ENCODE results near the gene PPBP. TPM values are rescaled to one million over a fixed set of nuclear protein-coding genes. Genes with fewer than 3 reads are reported as not detected.

Gene PPBP
- total RNA-seq, 3 donors from 2014 or later (not counting 1 experiment from before 2014, with no cell fraction given): 16.8 to 171 (median 56.9) TPM

DNA sequence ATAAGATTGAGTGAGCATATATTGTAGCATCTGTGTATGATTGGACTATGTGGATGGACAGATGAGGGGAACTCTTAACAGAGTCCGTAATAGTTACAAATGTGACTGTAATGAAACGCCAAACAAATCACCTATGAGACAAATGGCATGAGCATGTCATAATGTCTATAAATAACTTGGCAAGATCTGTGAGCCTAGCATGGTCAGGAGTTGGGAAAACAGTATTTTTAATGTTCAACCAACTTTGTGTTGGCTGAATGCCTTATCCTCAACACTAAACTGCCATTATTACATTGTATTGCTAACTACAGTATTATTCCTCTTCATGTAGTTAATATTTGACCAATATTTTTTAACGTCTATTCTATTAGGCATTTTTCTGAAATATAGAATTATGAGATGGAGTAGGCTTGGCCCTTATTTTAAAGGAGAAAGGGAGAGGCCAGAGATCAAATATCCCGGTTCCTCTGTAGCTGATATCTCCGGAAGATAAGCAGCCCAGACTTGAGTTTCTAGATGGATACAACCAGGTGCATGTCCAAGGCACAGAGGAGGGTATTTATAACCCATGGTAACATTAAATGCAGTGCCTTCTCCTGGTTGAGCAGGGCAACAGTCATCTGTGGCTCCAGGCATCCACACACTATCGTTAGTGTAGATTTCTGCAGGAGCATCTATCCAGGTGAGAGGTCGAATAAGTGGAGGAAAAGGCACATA is 38.8 kb downstream of the PPBP start:
- H3K9me3 ChIP-seq (ENCODE audit: control insufficient read depth, insufficient read depth, low read length): no peaks in the 10 kb centered on the region
- TF ChIP-seq, protein P1, sequence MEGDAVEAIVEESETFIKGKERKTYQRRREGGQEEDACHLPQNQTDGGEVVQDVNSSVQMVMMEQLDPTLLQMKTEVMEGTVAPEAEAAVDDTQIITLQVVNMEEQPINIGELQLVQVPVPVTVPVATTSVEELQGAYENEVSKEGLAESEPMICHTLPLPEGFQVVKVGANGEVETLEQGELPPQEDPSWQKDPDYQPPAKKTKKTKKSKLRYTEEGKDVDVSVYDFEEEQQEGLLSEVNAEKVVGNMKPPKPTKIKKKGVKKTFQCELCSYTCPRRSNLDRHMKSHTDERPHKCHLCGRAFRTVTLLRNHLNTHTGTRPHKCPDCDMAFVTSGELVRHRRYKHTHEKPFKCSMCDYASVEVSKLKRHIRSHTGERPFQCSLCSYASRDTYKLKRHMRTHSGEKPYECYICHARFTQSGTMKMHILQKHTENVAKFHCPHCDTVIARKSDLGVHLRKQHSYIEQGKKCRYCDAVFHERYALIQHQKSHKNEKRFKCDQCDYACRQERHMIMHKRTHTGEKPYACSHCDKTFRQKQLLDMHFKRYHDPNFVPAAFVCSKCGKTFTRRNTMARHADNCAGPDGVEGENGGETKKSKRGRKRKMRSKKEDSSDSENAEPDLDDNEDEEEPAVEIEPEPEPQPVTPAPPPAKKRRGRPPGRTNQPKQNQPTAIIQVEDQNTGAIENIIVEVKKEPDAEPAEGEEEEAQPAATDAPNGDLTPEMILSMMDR (IDR thresholded peaks at IDR 0.05): no peak
- H3K4me3 Mint-ChIP-seq: no peak overlapping the region
- H3K27me3 Mint-ChIP-seq (ENCODE audit: low read depth in 2 of 2): peaks cover 13 to 21% of the 10 kb centered on the region in 2 donors
- no peaks in the 10 kb centered on the region for H3K36me3 Mint-ChIP-seq
- no peak overlapping the region for H3K27ac Mint-ChIP-seq
- no peak overlapping the region for H3K4me3 ChIP-seq (ENCODE audit: low read length)
- no peaks in the 10 kb centered on the region for H3K36me3 ChIP-seq (ENCODE audit: control insufficient read depth, insufficient read depth, low read length)
- H3K27me3 ChIP-seq (ENCODE audit: control insufficient read depth, insufficient read depth, low read length): no peaks in the 10 kb centered on the region
- no peaks in the 10 kb centered on the region for H3K4me1 Mint-ChIP-seq
- DNase-seq: no peak
- no peak for ATAC-seq
- WGBS (ENCODE audit: insufficient coverage): 90% methylated on average over 6 of the region's 7 CpGs
- H3K4me1 ChIP-seq (ENCODE audit: control insufficient read depth, insufficient read depth, low read length): no peaks in the 10 kb centered on the region
- peaks cover 6 to 10% of the 10 kb centered on the region in 2 donors for H3K9me3 Mint-ChIP-seq
- intact Hi-C loops (cut with micrococcal nuclease): no loop called here
- H3K27ac ChIP-seq (ENCODE audit: low read length): no peak overlapping the region

DNA sequence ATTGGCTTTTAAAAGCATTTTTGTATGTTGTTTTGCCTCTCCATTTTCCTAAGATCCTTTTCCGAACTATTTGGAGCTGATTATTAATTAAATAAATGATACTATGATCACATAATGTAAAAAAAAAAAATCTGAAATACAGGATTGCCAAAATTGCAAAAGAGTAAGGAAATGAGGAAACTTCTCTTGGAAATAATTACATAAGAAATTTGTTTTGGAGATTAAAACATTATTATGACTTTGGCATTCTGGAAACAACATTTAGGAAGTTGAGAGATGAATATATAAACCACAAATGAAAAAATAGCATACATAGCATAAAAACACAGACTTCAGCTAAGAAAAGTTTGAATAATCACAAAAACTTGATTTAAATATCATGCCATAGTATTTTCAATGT is 39.7 kb downstream of the PPBP start:
- Histone ChIP-seq H3K4me3 (ENCODE audit: low read length) (no peak overlapping the region), H3K36me3 (ENCODE audit: control insufficient read depth, insufficient read depth, low read length) (no peaks in the 10 kb centered on the region), H3K9me3 (ENCODE audit: control insufficient read depth, insufficient read depth, low read length) (no peaks in the 10 kb centered on the region), H3K27me3 (ENCODE audit: control insufficient read depth, insufficient read depth, low read length) (no peaks in the 10 kb centered on the region), H3K4me1 (ENCODE audit: control insufficient read depth, insufficient read depth, low read length) (no peaks in the 10 kb centered on the region), H3K27ac (ENCODE audit: low read length) (no peak overlapping the region)
- no CpG with 5 or more reads among the region's 1 CpG for WGBS (ENCODE audit: insufficient coverage)
- H3K27me3 Mint-ChIP-seq (ENCODE audit: low read depth in 2 of 2): peaks cover 18 to 28% of the 10 kb centered on the region in 2 donors
- ATAC-seq (no peak), DNase-seq (no peak)
- H3K4me3 Mint-ChIP-seq: no peak overlapping the region
- no peak overlapping the region for H3K27ac Mint-ChIP-seq
- TF ChIP-seq, protein P1 (IDR thresholded peaks at IDR 0.05): no peak
- H3K36me3 Mint-ChIP-seq: no peaks in the 10 kb centered on the region
- H3K4me1 Mint-ChIP-seq: no peaks in the 10 kb centered on the region
- intact Hi-C loops (cut with micrococcal nuclease): no loop called here
- H3K9me3 Mint-ChIP-seq: peaks cover 6 to 10% of the 10 kb centered on the region in 2 donors

DNA sequence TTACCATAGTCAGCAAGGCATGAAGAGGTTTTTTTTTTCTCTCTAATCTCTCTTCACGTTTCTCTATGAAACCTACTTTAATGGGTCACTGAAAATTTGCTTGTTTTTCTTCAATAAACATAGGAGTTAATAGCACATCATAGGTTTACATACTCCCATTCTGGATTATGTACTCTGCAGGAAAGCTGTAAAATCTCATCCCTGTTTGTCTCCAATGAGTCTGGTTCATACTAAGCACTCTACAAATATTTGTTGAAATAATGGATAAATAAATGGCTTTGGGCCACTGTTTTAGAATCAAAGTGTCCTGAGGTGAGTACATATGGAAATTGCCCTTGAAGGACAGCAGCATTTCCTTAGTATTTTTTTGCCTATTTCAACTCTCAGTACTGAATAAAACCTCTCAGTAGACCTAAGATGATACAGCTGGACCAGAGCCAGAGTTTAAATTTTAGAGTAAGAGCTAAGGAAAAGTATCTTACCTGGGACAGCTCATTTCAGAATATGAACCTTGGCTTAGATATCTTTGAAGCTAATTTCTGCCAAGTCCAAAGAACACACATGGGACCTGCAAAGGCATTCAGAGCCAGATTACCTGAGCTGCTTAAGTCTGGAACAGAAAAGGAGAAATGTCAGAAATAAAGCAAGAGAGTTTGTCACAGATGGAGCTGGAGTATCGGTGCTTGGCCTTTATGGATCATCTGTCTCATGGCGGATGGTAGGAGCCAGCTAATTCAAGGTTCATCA is 40.6 kb downstream of the PPBP start:
- Mint-ChIP-seq H3K36me3 (no peaks in the 10 kb centered on the region), H3K27ac (no peak overlapping the region), H3K4me1 (no peaks in the 10 kb centered on the region), H3K4me3 (no peak overlapping the region), H3K9me3 (peaks cover 5 to 9% of the 10 kb centered on the region in 2 donors), H3K27me3 (ENCODE audit: low read depth in 2 of 2) (peaks cover 26 to 30% of the 10 kb centered on the region in 2 donors)
- Histone ChIP-seq H3K36me3 (ENCODE audit: control insufficient read depth, insufficient read depth, low read length) (no peaks in the 10 kb centered on the region), H3K9me3 (ENCODE audit: control insufficient read depth, insufficient read depth, low read length) (no peaks in the 10 kb centered on the region), H3K27me3 (ENCODE audit: control insufficient read depth, insufficient read depth, low read length) (peaks cover 4% of the 10 kb centered on the region), H3K4me3 (ENCODE audit: low read length) (no peak overlapping the region), H3K27ac (ENCODE audit: low read length) (no peak overlapping the region), H3K4me1 (ENCODE audit: control insufficient read depth, insufficient read depth, low read length) (no peaks in the 10 kb centered on the region)
- TF ChIP-seq, protein P1 (IDR thresholded peaks at IDR 0.05): no peak
- DNase-seq: no peak
- WGBS (ENCODE audit: insufficient coverage): 91% methylated on average over 2 of the region's 3 CpGs
- ATAC-seq: no peak
- intact Hi-C loops (cut with micrococcal nuclease): no loop called here
